ENCODE results near the gene TTLL4. TPM values are rescaled to one million over a fixed set of nuclear protein-coding genes. Genes with fewer than 3 reads are reported as not detected.

TTLL4 gene
- total and polyA plus RNA-seq, 2 experiments from 2014 or later = 53.5 to 77.8 TPM

- Mint-ChIP-seq H3K27ac (no peak overlapping the region), H3K27me3 (ENCODE audit: insufficient read depth, low read depth, poor library complexity) (peaks cover 2% of the 10 kb centered on the region), H3K9me3 (peaks cover 14% of the 10 kb centered on the region)
These were observed 94.2 kb downstream of the TTLL4 start for GRCh38 chr2:218804817-218805216.

More at GRCh38 chr2:218804817-218805216, 94.2 kb downstream of the TTLL4 start:
- DNase-seq (ENCODE audit: low spot score) (no peak), ATAC-seq (no peak)
- Histone ChIP-seq H3K4me2 (no peak overlapping the region), H3K79me2 (replicated peaks; ENCODE audit: insufficient read depth) (no peaks in the 10 kb centered on the region), H3K27me3 (ENCODE audit: insufficient read depth) (no peaks in the 10 kb centered on the region), H3K4me3 (no peak overlapping the region), H2AFZ (no peak overlapping the region), H3F3A (replicated peaks; ENCODE audit: low read depth) (no peaks in the 10 kb centered on the region), H4K20me1 (replicated peaks; ENCODE audit: insufficient read depth) (no peaks in the 10 kb centered on the region), H3K27ac (ENCODE audit: low read depth) (no peak overlapping the region), H3K36me3 (ENCODE audit: insufficient read depth) (peaks cover 7% of the 10 kb centered on the region; the same call in 1 of the 2 replicates), H3K9me2 (ENCODE audit: insufficient read depth) (no peaks in the 10 kb centered on the region), H3K4me1 (ENCODE audit: insufficient read depth) (peaks cover 20% of the 10 kb centered on the region)
- H3K36me3 Mint-ChIP-seq (ENCODE audit: low read depth) = peaks cover 13% of the 10 kb centered on the region; the same call in 2 of the 3 replicates
- H3K4me3 Mint-ChIP-seq = no peak overlapping the region
- no peak for TF ChIP-seq ETS1 (IDR thresholded peaks at IDR 0.05)
- no peak for TF ChIP-seq STAT1 (IDR thresholded peaks at IDR 0.05; ENCODE audit: unreplicated experiment)
- TF ChIP-seq REST (IDR thresholded peaks at IDR 0.05; ENCODE audit: unreplicated experiment) = no peak
- TF ChIP-seq CREB1 (CRISPR knock-in tag; IDR thresholded peaks at IDR 0.05; ENCODE audit: low read depth) = no peak
- no peak for TF ChIP-seq POLR2AphosphoS5 (IDR thresholded peaks at IDR 0.05; ENCODE audit: low read depth)
- TF ChIP-seq ZNF331 (CRISPR knock-in tag; IDR thresholded peaks at IDR 0.05; ENCODE audit: low read depth) = no peak
- TF ChIP-seq EZH2phosphoT487 (IDR thresholded peaks at IDR 0.05; ENCODE audit: unreplicated experiment) = no peak
- no peak for TF ChIP-seq ZNF462 (CRISPR knock-in tag; IDR thresholded peaks at IDR 0.05)
- H3K4me1 Mint-ChIP-seq = peaks cover 21% of the 10 kb centered on the region

Measured in GM23338 (cell line).